Measurements from ENCODE around the gene STK39.

DNA sequence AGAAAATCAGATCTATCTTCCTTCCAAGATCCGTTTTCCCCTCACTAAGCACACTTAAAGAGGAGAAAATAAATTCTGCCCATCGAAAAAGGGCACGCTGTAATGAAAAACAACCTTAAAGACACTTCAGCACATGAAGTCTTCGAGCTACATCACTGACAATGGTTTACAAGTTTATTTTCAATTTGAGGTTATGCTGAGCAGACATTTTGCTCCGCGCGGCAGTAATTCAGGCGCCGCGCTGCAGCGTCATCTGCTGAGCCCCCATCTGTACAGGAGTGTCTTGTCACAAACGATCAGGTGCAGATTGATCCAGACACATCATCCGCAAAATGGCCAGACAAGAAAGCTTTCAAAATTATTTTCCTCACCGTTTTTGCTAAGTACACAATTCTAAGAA lies 341.7 kb downstream of the STK39 start:
- TF ChIP-seq, protein P1, sequence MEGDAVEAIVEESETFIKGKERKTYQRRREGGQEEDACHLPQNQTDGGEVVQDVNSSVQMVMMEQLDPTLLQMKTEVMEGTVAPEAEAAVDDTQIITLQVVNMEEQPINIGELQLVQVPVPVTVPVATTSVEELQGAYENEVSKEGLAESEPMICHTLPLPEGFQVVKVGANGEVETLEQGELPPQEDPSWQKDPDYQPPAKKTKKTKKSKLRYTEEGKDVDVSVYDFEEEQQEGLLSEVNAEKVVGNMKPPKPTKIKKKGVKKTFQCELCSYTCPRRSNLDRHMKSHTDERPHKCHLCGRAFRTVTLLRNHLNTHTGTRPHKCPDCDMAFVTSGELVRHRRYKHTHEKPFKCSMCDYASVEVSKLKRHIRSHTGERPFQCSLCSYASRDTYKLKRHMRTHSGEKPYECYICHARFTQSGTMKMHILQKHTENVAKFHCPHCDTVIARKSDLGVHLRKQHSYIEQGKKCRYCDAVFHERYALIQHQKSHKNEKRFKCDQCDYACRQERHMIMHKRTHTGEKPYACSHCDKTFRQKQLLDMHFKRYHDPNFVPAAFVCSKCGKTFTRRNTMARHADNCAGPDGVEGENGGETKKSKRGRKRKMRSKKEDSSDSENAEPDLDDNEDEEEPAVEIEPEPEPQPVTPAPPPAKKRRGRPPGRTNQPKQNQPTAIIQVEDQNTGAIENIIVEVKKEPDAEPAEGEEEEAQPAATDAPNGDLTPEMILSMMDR (conservative IDR thresholded peaks at IDR 0.05; ENCODE audit: low read depth, low read length) = no peak
- no peak for TF ChIP-seq EZH2 (IDR thresholded peaks at IDR 0.05; ENCODE audit: borderline replicate concordance, low read depth, low read length, poor library complexity, severe bottlenecking)

All from A673 (cell line).